PC-9 (cell line): ENCODE data around the gene INTS11.

Experiments
- CTCF ChIP-seq: fragments of 200-600 bp; sonication (generic); conservative IDR thresholded peaks from 2 replicates; pipeline ENCODE4 v1.6.1; 2017; ENCODE audit warnings: mixed run types, antibody characterized with exemption, mild to moderate bottlenecking, moderate library complexity
- EZH2 ChIP-seq: fragments of 200-600 bp; sonication (generic); IDR thresholded peaks from 2 replicates; pipeline ENCODE4 v1.8.0; 2017; ENCODE audit warnings: antibody characterized with exemption, low read depth

GRCh38 chr1:1356166-1356795 is 31.8 kb upstream of the INTS11 start:
- TF ChIP-seq CTCF, result no peak
- no peak for TF ChIP-seq EZH2
